Transverse colon (tissue), 4 donors: Measurements from ENCODE around the gene TCP11. TPM values are rescaled to one million over a fixed set of nuclear protein-coding genes. Genes with fewer than 3 reads are reported as not detected.
"Not testable (repeated sequence)": the region's sequence is repeated elsewhere in the genome, so short reads cannot be mapped to it uniquely, and the experiment has no call there.

Experiments
- DNase-seq: peaks from one replicate; pipeline ENCODE4 v3.0.0-alpha.2; 2019
- H3K27ac ChIP-seq, 4 donors: fragments of 200-600 bp; sonication (generic); 2 replicates each; pipeline ENCODE4 v1.5.1; 2016 to 2018; ENCODE audit warnings: inconsistent platforms in 4 of 4
- H3K27me3 ChIP-seq: fragments of 200-600 bp; sonication (generic); 2 replicates; pipeline ENCODE4 v1.5.1; 2017; ENCODE audit warnings: inconsistent platforms
- H3K36me3 ChIP-seq, 4 donors: fragments of 200-600 bp; sonication (generic); 2 replicates each; pipeline ENCODE4 v1.5.1; 2017 to 2019; ENCODE audit warnings: inconsistent platforms in 4 of 4
- H3K4me1 ChIP-seq, 4 donors: fragments of 200-600 bp; sonication (generic); 2 replicates each; pipeline ENCODE4 v1.5.1; 2017 to 2020; ENCODE audit warnings: inconsistent platforms in 4 of 4
- H3K4me3 ChIP-seq, 4 donors: fragments of 200-600 bp; sonication (generic); 1 replicate in 1 of 4; 2 replicates in 3 of 4; pipeline versions ENCODE4 v1.5.1 to v1.6.1; 2017 to 2019; ENCODE audit warnings: inconsistent platforms in 4 of 4
- H3K9me3 ChIP-seq, 2 donors: fragments of 200-600 bp; sonication (generic); 2 replicates each; pipeline ENCODE4 v1.5.1; 2017 to 2019; ENCODE audit warnings: inconsistent platforms in 2 of 2
- CTCF ChIP-seq, 5 experiments: fragments of 200-600 bp in 3 of 5; fragments of 450-650 bp in 2 of 5; sonication (generic) in 3 of 5; IDR thresholded peaks; 1 replicate in 2 of 5; 2 replicates in 3 of 5; pipeline ENCODE4 v1.5.1; 2016 to 2017; ENCODE audit warnings: antibody characterized with exemption in 5 of 5, inconsistent platforms in 3 of 5, mild to moderate bottlenecking in 2 of 5, moderate library complexity in 1 of 5
- EP300 ChIP-seq: sonication (generic); formaldehyde crosslinking; IDR thresholded peaks from one replicate; pipeline ENCODE4 v1.6.1; 2017; ENCODE audit warnings: antibody characterized with exemption, low read depth
- POLR2A ChIP-seq: fragments of 450-650 bp; IDR thresholded peaks from one replicate; pipeline ENCODE4 v1.6.1; 2016; ENCODE audit warnings: antibody characterized with exemption, mild to moderate bottlenecking, moderate library complexity
- POLR2AphosphoS5 ChIP-seq, 3 donors: sonication (generic); formaldehyde crosslinking; IDR thresholded peaks; one replicate each; pipeline ENCODE4 v1.6.1; 2016; ENCODE audit warnings: antibody characterized with exemption in 3 of 3
- WGBS, 2 donors: methylation state at CpG; one replicate each; pipeline ENCODE4 v1.1.5; 2018; ENCODE audit warnings: low coverage in 1 of 2; 5-methylcytosine and 5-hydroxymethylcytosine counted together
- in situ Hi-C, 4 donors: fragments of 200-750 bp; cut with MboI; loops; one replicate each; pipeline versions ENCODE4 v1.15.0 to v1.15.1; 2017; ENCODE audit warnings: low sequenced_read_pairs in 3 of 4, low pct_ligation_motif_present in 1 of 4, low pct_unique_long_range_greater_than_20kb in 1 of 4
- intact Hi-C: fragments of 100-400 bp; cut with DNase I; formaldehyde crosslinking; loops from one replicate; pipeline ENCODE4 v1.15.1; 2023; ENCODE audit warnings: low total_unique reads
- total RNA-seq, 4 donors: library from RNA; depleted of rRNA; stranded (reverse); fragments of >200 nt; gene quantifications; one replicate each; pipeline ENCODE4 v1.1.0, GENCODE V29; 2016

Gene TCP11
- total RNA-seq, 4 donors from 2014 or later = 0.96 TPM; not detected in 3

GRCh38 chr6:35139924-35140638 lies 1.1 kb downstream of the TCP11 start:
- Histone ChIP-seq H3K9me3 (no peaks in the 10 kb centered on the region), H3K27me3 (no peaks in the 10 kb centered on the region), H3K36me3 (no peaks in the 10 kb centered on the region), H3K4me3 (no peak overlapping the region), H3K27ac (no peak overlapping the region), H3K4me1 (peaks cover 0 to 23% (median 13%) of the 10 kb centered on the region in 4 donors)
- 39 to 56% methylated on average over 8 to 17 of the region's 17 CpGs for WGBS, 2 donors
- in situ Hi-C loops = loop anchor here (5.0 to 10.0 kb wide), 4 partner anchors 105 to 155 kb away; no protein-coding TSS in a partner anchor
- intact Hi-C loops = loop anchor here (2.0 to 10.0 kb wide), 2 partner anchors 105 to 153 kb away; no protein-coding TSS in a partner anchor
- peak; percentile 58 for DNase-seq
- TF ChIP-seq CTCF (IDR thresholded peaks at IDR 0.05) = peak; percentile 80 to 91 (median 84)
- no peak for TF ChIP-seq POLR2AphosphoS5 (IDR thresholded peaks at IDR 0.05)
- TF ChIP-seq POLR2A = no peak
- TF ChIP-seq EP300 = no peak

- DNase-seq = no peak
- WGBS, 2 donors = 26 to 34% methylated on average over 2 of the region's 2 CpGs
- Histone ChIP-seq H3K9me3 (no peaks in the 10 kb centered on the region), H3K4me3 (no peak overlapping the region), H3K4me1 (peaks cover 0 to 23% (median 13%) of the 10 kb centered on the region in 4 donors), H3K36me3 (no peaks in the 10 kb centered on the region), H3K27ac (no peak overlapping the region), H3K27me3 (no peaks in the 10 kb centered on the region)
- in situ Hi-C loops (loop anchor here in 2 of 4 donors (5.0 to 10.0 kb wide), 2 partner anchors 152 to 155 kb away; no protein-coding TSS in a partner anchor), intact Hi-C loops (no loop called here)
- TF ChIP-seq EP300 = no peak
- no peak for TF ChIP-seq POLR2A
- no peak for TF ChIP-seq CTCF (IDR thresholded peaks at IDR 0.05)
- TF ChIP-seq POLR2AphosphoS5 (IDR thresholded peaks at IDR 0.05) = no peak
Observed at GRCh38 chr6:35139470-35139869, 1.7 kb downstream of the TCP11 start.

DNA sequence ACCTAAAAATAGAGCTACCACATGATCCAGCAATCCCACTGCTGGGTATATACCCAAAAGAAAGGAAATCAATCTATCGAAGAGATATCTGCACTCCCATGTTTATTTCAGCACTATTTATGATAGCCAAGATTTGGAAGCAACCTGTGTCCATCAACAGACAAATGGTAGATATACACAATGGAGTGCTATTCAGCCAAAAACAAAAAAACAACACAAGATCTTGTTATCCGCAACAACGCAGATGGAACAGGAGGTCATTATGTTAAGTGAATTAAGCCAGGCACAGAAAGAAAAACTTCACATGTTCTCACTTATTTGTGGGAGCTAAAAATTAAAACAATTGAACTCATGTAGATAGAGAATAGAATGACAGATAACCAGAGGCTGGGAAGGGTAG lies 2.9 kb downstream of the TCP11 start:
- H3K9me3 ChIP-seq, DNase-seq, intact Hi-C loops, H3K27ac ChIP-seq, H3K27me3 ChIP-seq, H3K36me3 ChIP-seq, H3K4me3 ChIP-seq: not testable (repeated sequence)
- H3K4me1 ChIP-seq = peaks cover 0 to 23% (median 13%) of the 10 kb centered on the region in 4 donors
- 69 to 82% methylated on average over 2 to 3 of the region's 3 CpGs for WGBS, 2 donors
- in situ Hi-C loops = loop anchor here in 2 of 4 donors (5.0 to 10.0 kb wide), 2 partner anchors 151 to 153 kb away; no protein-coding TSS in a partner anchor

GRCh38 chr6:35136185-35136584 lies 5.0 kb downstream of the TCP11 start:
- Histone ChIP-seq H3K4me3 (no peak overlapping the region), H3K27me3 (no peaks in the 10 kb centered on the region), H3K9me3 (no peaks in the 10 kb centered on the region), H3K27ac (no peak overlapping the region), H3K36me3 (no peaks in the 10 kb centered on the region), H3K4me1 (peaks cover 0 to 19% (median 10%) of the 10 kb centered on the region in 4 donors)
- in situ Hi-C loops (loop anchor here in 2 of 4 donors (5.0 to 10.0 kb wide), 2 partner anchors 149 to 151 kb away; no protein-coding TSS in a partner anchor), intact Hi-C loops (no loop called here)
- no peak for DNase-seq
- 60 to 67% methylated on average over 3 to 4 of the region's 4 CpGs for WGBS, 2 donors
- TF ChIP-seq EP300 (no peak), POLR2AphosphoS5 (IDR thresholded peaks at IDR 0.05) (no peak), POLR2A (no peak), CTCF (IDR thresholded peaks at IDR 0.05) (no peak)
